HG02588 (cell line): ENCODE data around the gene TCEANC2.
"Not testable (repeated sequence)": the region's sequence is repeated elsewhere in the genome, so short reads cannot be mapped to it uniquely, and the experiment has no call there.

ENCODE experiments used
- ATAC-seq: cut with Tn5 transposase; IDR thresholded peaks from one replicate; pipeline ENCODE4 v1.9.1; 2021; ENCODE audit warnings: mild to moderate bottlenecking, moderate library complexity; ENCODE audit not compliant: unreplicated experiment

Gene TCEANC2

GRCh38 chr1:54024811-54025210, 28.6 kb upstream of the TCEANC2 start:
- ATAC-seq: not testable (repeated sequence)

GRCh38 chr1:54027848-54028247, 25.6 kb upstream of the TCEANC2 start:
- no peak for ATAC-seq

- no peak for ATAC-seq
Measured at GRCh38 chr1:54028306-54029251, 24.8 kb upstream of the TCEANC2 start.

GRCh38 chr1:54037476-54037875, 15.9 kb upstream of the TCEANC2 start:
- ATAC-seq: no peak

GRCh38 chr1:54041806-54042205, 11.6 kb upstream of the TCEANC2 start:
- ATAC-seq: no peak

- ATAC-seq: no peak
Measured at GRCh38 chr1:54045496-54045895, 7.9 kb upstream of the TCEANC2 start.

GRCh38 chr1:54046671-54047383, 6.6 kb upstream of the TCEANC2 start:
- no peak for ATAC-seq

GRCh38 chr1:54047384-54048305, 5.8 kb upstream of the TCEANC2 start:
- ATAC-seq: no peak

- ATAC-seq: not testable (repeated sequence)
Measured at GRCh38 chr1:54050435-54050834, 3.0 kb upstream of the TCEANC2 start.

- no peak for ATAC-seq
Measured at GRCh38 chr1:54051933-54052430, 1.4 kb upstream of the TCEANC2 start.

- ATAC-seq: peak; percentile 10
Measured at GRCh38 chr1:54052431-54052933, 926 bp upstream of the TCEANC2 start.

GRCh38 chr1:54053745-54054437, 483 bp downstream of the TCEANC2 start:
- no peak for ATAC-seq

- ATAC-seq: no peak
Measured at GRCh38 chr1:54054438-54054749, 986 bp downstream of the TCEANC2 start.

- ATAC-seq: no peak
Measured at GRCh38 chr1:54064299-54064698, 10.9 kb downstream of the TCEANC2 start.

- ATAC-seq: no peak
Measured at GRCh38 chr1:54069791-54070170, 16.4 kb downstream of the TCEANC2 start.

- ATAC-seq: no peak
Measured at GRCh38 chr1:54070171-54070837, 16.9 kb downstream of the TCEANC2 start.

- no peak for ATAC-seq
Measured at GRCh38 chr1:54077359-54077758, 24.0 kb downstream of the TCEANC2 start.

GRCh38 chr1:54080598-54081049, 27.2 kb downstream of the TCEANC2 start:
- no peak for ATAC-seq
